Mesendoderm (in vitro differentiated cells): ENCODE measurements around the gene ART1.
A peak's percentile ranks its signal among the peaks of the same experiment; 100 is the strongest.
"Not testable (repeated sequence)": the region's sequence is repeated elsewhere in the genome, so short reads cannot be mapped to it uniquely, and the experiment has no call there.

Experiments used
- DNase-seq: peaks from one replicate; pipeline ENCODE4 v3.0.0; 2013
- H2AK5ac ChIP-seq: 2 replicates; pipeline ENCODE4 v1.6.1; 2013; ENCODE audit warnings: low read length, inconsistent platforms
- H2BK120ac ChIP-seq: 2 replicates; pipeline ENCODE4 v1.6.1; 2013; ENCODE audit warnings: low read depth, mild to moderate bottlenecking, low read length, moderate library complexity, mixed read lengths
- H2BK15ac ChIP-seq: replicated peaks from 2 replicates; pipeline ENCODE4 v1.6.1; 2013; ENCODE audit warnings: low read depth, mild to moderate bottlenecking, moderate library complexity
- H2BK5ac ChIP-seq: 2 replicates; pipeline ENCODE4 v1.6.1; 2013; ENCODE audit warnings: low read length, inconsistent platforms
- H3K18ac ChIP-seq: 2 replicates; pipeline ENCODE4 v1.6.1; 2013; ENCODE audit warnings: mild to moderate bottlenecking, low read length, mixed read lengths
- H3K23ac ChIP-seq: one replicate; pipeline ENCODE4 v1.6.1; 2013; ENCODE audit warnings: low read length
- H3K27ac ChIP-seq: 2 replicates; pipeline ENCODE4 v1.5.1; 2013; ENCODE audit warnings: low read depth, mild to moderate bottlenecking, inconsistent platforms, low read length, moderate library complexity
- H3K27me3 ChIP-seq: 2 replicates; pipeline ENCODE4 v1.6.1; 2013; ENCODE audit warnings: low read length, control low read depth, mild to moderate bottlenecking, inconsistent platforms; ENCODE audit not compliant: insufficient read depth, poor library complexity
- H3K36me3 ChIP-seq: 2 replicates; pipeline ENCODE4 v1.6.1; 2013; ENCODE audit warnings: low read length, inconsistent platforms; ENCODE audit not compliant: control insufficient read depth, insufficient read depth
- H3K4ac ChIP-seq: one replicate; pipeline ENCODE4 v1.6.1; 2013; ENCODE audit warnings: low read depth, mild to moderate bottlenecking, low read length, moderate library complexity
- H3K4me1 ChIP-seq: 2 replicates; pipeline ENCODE4 v1.6.1; 2013; ENCODE audit warnings: low read depth, low read length, inconsistent platforms; ENCODE audit not compliant: control insufficient read depth
- H3K4me2 ChIP-seq: 2 replicates; pipeline ENCODE4 v1.6.1; 2013; ENCODE audit warnings: low read length
- H3K4me3 ChIP-seq: 2 replicates; pipeline ENCODE4 v1.5.1; 2013; ENCODE audit warnings: mild to moderate bottlenecking, low read length
- H3K56ac ChIP-seq: one replicate; pipeline ENCODE4 v1.6.1; 2013; ENCODE audit warnings: low read length
- H3K79me1 ChIP-seq: 2 replicates; pipeline ENCODE4 v1.6.1; 2013; ENCODE audit warnings: low read length, inconsistent platforms
- H3K79me2 ChIP-seq: 2 replicates; pipeline ENCODE4 v1.6.1; 2013; ENCODE audit warnings: mild to moderate bottlenecking, low read length; ENCODE audit not compliant: control insufficient read depth, insufficient read depth
- H3K9ac ChIP-seq: 2 replicates; pipeline ENCODE4 v1.6.1; 2013; ENCODE audit warnings: low read length, inconsistent platforms
- H4K5ac ChIP-seq: one replicate; pipeline ENCODE4 v1.6.1; 2013; ENCODE audit warnings: low read length
- H4K8ac ChIP-seq: one replicate; pipeline ENCODE4 v1.6.1; 2013; ENCODE audit warnings: low read depth, mild to moderate bottlenecking, control low read depth, low read length, moderate library complexity
- WGBS: extraction: QIAGEN DNeasy Blood & Tissue Kit; methylation state at CpG from one replicate; pipeline ENCODE4 v1.1.7; 2013; ENCODE audit warnings: low lambda C conversion rate, missing lambda C conversion rate; ENCODE audit not compliant: insufficient coverage; ENCODE audit errors: extremely low coverage; 5-methylcytosine and 5-hydroxymethylcytosine counted together

Gene ART1

GRCh38 chr11:3642071-3642951 lies 2.6 kb upstream of the ART1 start:
- no peak overlapping the region for H4K5ac ChIP-seq
- H3K79me1 ChIP-seq: no peaks in the 10 kb centered on the region
- peak overlapping the region; percentile 84 for H3K56ac ChIP-seq
- peaks cover 6% of the 10 kb centered on the region for H3K4me1 ChIP-seq
- H3K18ac ChIP-seq: no peak overlapping the region
- no peak overlapping the region for H4K8ac ChIP-seq
- peak overlapping the region; percentile 78 for H3K4me2 ChIP-seq
- DNase-seq: peak; percentile 97
- H3K79me2 ChIP-seq: no peaks in the 10 kb centered on the region
- no peaks in the 10 kb centered on the region for H3K36me3 ChIP-seq
- no peak overlapping the region for H2BK120ac ChIP-seq
- no peak overlapping the region for H3K23ac ChIP-seq
- peak overlapping the region; percentile 9 for H2BK5ac ChIP-seq
- peak overlapping the region; percentile 74 for H3K9ac ChIP-seq
- no peak overlapping the region for H2BK15ac ChIP-seq
- peak overlapping the region; percentile 32 for H3K4me3 ChIP-seq
- no CpG with 5 or more reads among the region's 55 CpGs for WGBS
- no peak overlapping the region for H2AK5ac ChIP-seq
- peak overlapping the region; percentile 90 for H3K27ac ChIP-seq
- H3K4ac ChIP-seq: peak overlapping the region; percentile 7
- H3K27me3 ChIP-seq: no peaks in the 10 kb centered on the region

- peak overlapping the region; percentile 74 for H3K9ac ChIP-seq
- peak; percentile 71 for DNase-seq
- no CpG with 5 or more reads among the region's 11 CpGs for WGBS
These were observed 1.8 kb upstream of the ART1 start for GRCh38 chr11:3643102-3643546.

GRCh38 chr11:3645552-3645951 lies 624 bp downstream of the ART1 start:
- no peak overlapping the region for H2BK5ac ChIP-seq
- no peak overlapping the region for H3K27ac ChIP-seq
- H2AK5ac ChIP-seq: no peak overlapping the region
- H4K8ac ChIP-seq: no peak overlapping the region
- H2BK120ac ChIP-seq: no peak overlapping the region
- H2BK15ac ChIP-seq: no peak overlapping the region
- no peak overlapping the region for H4K5ac ChIP-seq
- H3K27me3 ChIP-seq: no peaks in the 10 kb centered on the region
- no peaks in the 10 kb centered on the region for H3K79me2 ChIP-seq
- H3K9ac ChIP-seq: no peak overlapping the region
- no peak overlapping the region for H3K18ac ChIP-seq
- H3K36me3 ChIP-seq: no peaks in the 10 kb centered on the region
- WGBS: no CpG with 5 or more reads among the region's 7 CpGs
- no peak overlapping the region for H3K4me2 ChIP-seq
- no peak overlapping the region for H3K4ac ChIP-seq
- no peak for DNase-seq
- peaks cover 6% of the 10 kb centered on the region for H3K4me1 ChIP-seq
- H3K79me1 ChIP-seq: no peaks in the 10 kb centered on the region
- H3K23ac ChIP-seq: no peak overlapping the region
- no peak overlapping the region for H3K4me3 ChIP-seq
- no peak overlapping the region for H3K56ac ChIP-seq

More at GRCh38 chr11:3643102-3643546, 1.8 kb upstream of the ART1 start:
- not testable (repeated sequence) for H3K27me3 ChIP-seq, H2BK120ac ChIP-seq, H2AK5ac ChIP-seq, H3K27ac ChIP-seq, H4K5ac ChIP-seq, H3K4ac ChIP-seq, H3K4me1 ChIP-seq, H3K79me2 ChIP-seq, H3K18ac ChIP-seq, H2BK5ac ChIP-seq, H3K4me3 ChIP-seq, H3K79me1 ChIP-seq, H3K36me3 ChIP-seq, H4K8ac ChIP-seq, H2BK15ac ChIP-seq
- Histone ChIP-seq H3K4me2 (peak overlapping the region; percentile 78), H3K56ac (peak overlapping the region; percentile 84), H3K23ac (peak overlapping the region; percentile 80)

DNA sequence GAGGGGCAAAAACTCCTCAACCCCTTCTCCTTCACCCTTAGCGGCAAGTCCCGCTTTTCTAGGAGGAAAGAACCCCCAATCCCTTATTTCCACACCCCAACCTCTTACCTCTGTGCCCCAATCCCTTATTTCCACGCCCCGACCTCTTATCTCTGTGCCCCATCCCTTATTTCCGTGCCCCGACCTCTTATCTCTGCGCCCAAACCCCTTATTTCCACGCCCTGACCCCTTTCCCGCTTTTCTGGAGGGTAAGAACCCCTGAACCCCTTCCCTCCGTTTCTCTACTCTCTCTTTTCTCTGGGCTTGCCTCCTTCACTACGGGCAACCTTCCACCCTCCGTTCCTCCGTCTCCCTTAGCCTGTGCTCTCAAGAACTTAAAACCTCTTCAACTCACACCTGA lies 3.9 kb downstream of the ART1 start:
- DNase-seq, H3K9ac ChIP-seq, H3K4ac ChIP-seq, H2BK15ac ChIP-seq, H3K36me3 ChIP-seq, H3K27ac ChIP-seq, H3K56ac ChIP-seq, H3K27me3 ChIP-seq, H3K79me1 ChIP-seq, H2AK5ac ChIP-seq, H4K8ac ChIP-seq, H3K79me2 ChIP-seq, H3K4me2 ChIP-seq, H3K18ac ChIP-seq, H2BK120ac ChIP-seq, H3K4me3 ChIP-seq, H3K4me1 ChIP-seq, H2BK5ac ChIP-seq, H3K23ac ChIP-seq, H4K5ac ChIP-seq: not testable (repeated sequence)
- no CpG with 5 or more reads among the region's 13 CpGs for whole genome bisulfite sequencing

- not testable (repeated sequence) for H3K9ac ChIP-seq, H3K18ac ChIP-seq, H2BK5ac ChIP-seq, H3K79me2 ChIP-seq, H3K27ac ChIP-seq, H4K8ac ChIP-seq, H3K4ac ChIP-seq, H3K36me3 ChIP-seq, H3K4me1 ChIP-seq, H2BK120ac ChIP-seq, H3K4me3 ChIP-seq, H2AK5ac ChIP-seq, H4K5ac ChIP-seq, H3K23ac ChIP-seq, H3K79me1 ChIP-seq, H3K4me2 ChIP-seq, H3K27me3 ChIP-seq, H2BK15ac ChIP-seq, H3K56ac ChIP-seq
- peak; percentile 31 for DNase-seq
- WGBS: no CpG with 5 or more reads among the region's 9 CpGs
These were observed 4.4 kb downstream of the ART1 start for GRCh38 chr11:3649374-3649773.
